Large intestine (tissue), 3 donors: ENCODE measurements around the gene HS6ST1. TPM values are rescaled to one million over a fixed set of nuclear protein-coding genes. Genes with fewer than 3 reads are reported as not detected.
"Not testable (repeated sequence)": the region's sequence is repeated elsewhere in the genome, so short reads cannot be mapped to it uniquely, and the experiment has no call there.

ENCODE experiments used
- DNase-seq, 2 donors: peaks; one replicate each; pipeline versions ENCODE4 v3.0.0 to v3.0.0-alpha.2; 2013
- H3K27ac ChIP-seq: one replicate; pipeline ENCODE4 v1.5.1; 2013; ENCODE audit warnings: low read length
- H3K27me3 ChIP-seq: 2 replicates; pipeline ENCODE4 v1.6.1; 2013; ENCODE audit warnings: low read length; ENCODE audit not compliant: control insufficient read depth, insufficient read depth
- H3K36me3 ChIP-seq: 2 replicates; pipeline ENCODE4 v1.6.1; 2013; ENCODE audit warnings: low read length; ENCODE audit not compliant: control insufficient read depth, insufficient read depth
- H3K4me1 ChIP-seq: one replicate; pipeline ENCODE4 v1.6.1; 2013; ENCODE audit warnings: low read length; ENCODE audit not compliant: control insufficient read depth, insufficient read depth
- H3K4me3 ChIP-seq: one replicate; pipeline ENCODE4 v1.5.1; 2013; ENCODE audit warnings: low read length
- H3K9me3 ChIP-seq: one replicate; pipeline ENCODE4 v1.6.1; 2013; ENCODE audit warnings: mild to moderate bottlenecking, low read depth, low read length, moderate library complexity; ENCODE audit not compliant: control insufficient read depth
- WGBS: methylation state at CpG from one replicate; pipeline ENCODE4 v1.1.5; 2013; ENCODE audit warnings: low lambda C conversion rate; ENCODE audit not compliant: insufficient coverage; 5-methylcytosine and 5-hydroxymethylcytosine counted together
- polyA plus RNA-seq: library from polyadenylated mRNA; unstranded; fragments of 120-200 nt; gene quantifications from one replicate; pipeline ENCODE4 v1.2.1, GENCODE V29; 2013

Gene HS6ST1
- polyA plus RNA-seq, 1 donor: 22.4 TPM

GRCh38 chr2:128265608-128265993 lies 53.1 kb downstream of the HS6ST1 start:
- H3K36me3 ChIP-seq, H3K4me3 ChIP-seq, DNase-seq, H3K9me3 ChIP-seq, H3K27me3 ChIP-seq, H3K4me1 ChIP-seq, H3K27ac ChIP-seq: not testable (repeated sequence)
- no CpG with 5 or more reads among the region's 9 CpGs for WGBS

- H3K9me3 ChIP-seq: no peaks in the 10 kb centered on the region
- 50% methylated on average over 1 of the region's 12 CpGs for WGBS
- DNase-seq: no peak
- H3K27ac ChIP-seq: no peak overlapping the region
- no peak overlapping the region for H3K4me3 ChIP-seq
- peaks cover 5% of the 10 kb centered on the region for H3K4me1 ChIP-seq
- no peaks in the 10 kb centered on the region for H3K27me3 ChIP-seq
- H3K36me3 ChIP-seq: peaks cover 5% of the 10 kb centered on the region
These were observed 53.6 kb downstream of the HS6ST1 start for GRCh38 chr2:128264881-128265607.

GRCh38 chr2:128263902-128264331 lies 54.8 kb downstream of the HS6ST1 start:
- Histone ChIP-seq H3K4me3 (no peak overlapping the region), H3K27me3 (no peaks in the 10 kb centered on the region), H3K27ac (no peak overlapping the region), H3K9me3 (no peaks in the 10 kb centered on the region), H3K36me3 (peaks cover 3% of the 10 kb centered on the region), H3K4me1 (peaks cover 5% of the 10 kb centered on the region)
- DNase-seq: no peak
- WGBS: no CpG with 5 or more reads among the region's 9 CpGs

- no peak for DNase-seq
- no CpG with 5 or more reads among the region's 20 CpGs for WGBS
- Histone ChIP-seq H3K27ac (no peak overlapping the region), H3K4me3 (no peak overlapping the region), H3K4me1 (peaks cover 5% of the 10 kb centered on the region), H3K36me3 (no peaks in the 10 kb centered on the region), H3K27me3 (no peaks in the 10 kb centered on the region), H3K9me3 (no peaks in the 10 kb centered on the region)
These were observed 56.1 kb downstream of the HS6ST1 start for GRCh38 chr2:128262315-128263253.

GRCh38 chr2:128261245-128262128 lies 57.2 kb downstream of the HS6ST1 start:
- no peak overlapping the region for H3K27ac ChIP-seq
- no peak overlapping the region for H3K4me3 ChIP-seq
- no peaks in the 10 kb centered on the region for H3K36me3 ChIP-seq
- peaks cover 5% of the 10 kb centered on the region for H3K4me1 ChIP-seq
- no peak for DNase-seq
- no peaks in the 10 kb centered on the region for H3K9me3 ChIP-seq
- H3K27me3 ChIP-seq: no peaks in the 10 kb centered on the region
- no CpG with 5 or more reads among the region's 26 CpGs for WGBS

DNA sequence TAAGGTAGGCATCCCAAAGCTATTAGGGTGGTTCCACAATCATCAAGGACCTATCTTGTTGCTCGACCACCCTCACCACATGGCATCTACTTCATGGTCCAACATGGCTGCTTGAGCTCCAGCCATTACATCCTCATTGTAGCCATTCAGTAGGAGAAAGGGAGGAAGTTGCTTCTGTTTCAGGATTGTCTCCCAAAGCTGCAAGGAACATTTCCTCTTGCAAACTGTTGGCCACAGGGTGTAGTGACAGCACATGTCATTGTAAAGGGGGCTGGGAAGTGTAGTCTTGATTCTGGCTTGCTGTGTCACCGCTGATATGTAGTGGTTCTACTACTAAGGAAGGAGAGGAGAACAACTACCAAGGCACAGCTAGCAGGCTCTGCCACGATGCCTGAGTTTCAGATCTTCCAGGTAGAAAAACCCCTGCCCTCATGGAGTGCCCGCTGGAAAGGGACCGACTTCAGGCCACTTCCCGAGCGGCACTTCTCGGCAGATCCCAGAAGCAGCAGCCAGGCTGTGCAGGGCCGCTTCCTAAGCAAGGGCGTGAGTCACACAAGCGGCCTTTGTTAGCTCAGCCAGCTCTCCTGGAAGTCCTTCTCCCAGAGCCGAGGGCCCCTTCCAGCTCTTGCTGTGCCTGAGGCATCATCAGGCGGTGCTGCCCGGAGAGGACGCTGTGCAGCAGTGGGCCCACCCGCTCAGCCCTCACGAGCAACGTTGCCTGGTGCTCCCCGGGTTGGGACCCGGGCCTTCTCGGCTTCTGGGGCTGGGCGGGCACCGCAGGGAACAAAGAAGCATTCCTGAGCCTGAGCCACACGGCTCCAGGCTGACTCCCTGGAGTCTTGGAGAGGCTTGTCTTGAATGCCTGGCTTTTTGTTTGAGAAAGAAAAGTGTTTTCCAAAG lies 58.2 kb downstream of the HS6ST1 start:
- H3K27me3 ChIP-seq: no peaks in the 10 kb centered on the region
- no peak overlapping the region for H3K27ac ChIP-seq
- peaks cover 5% of the 10 kb centered on the region for H3K4me1 ChIP-seq
- no peaks in the 10 kb centered on the region for H3K9me3 ChIP-seq
- H3K36me3 ChIP-seq: no peaks in the 10 kb centered on the region
- H3K4me3 ChIP-seq: no peak overlapping the region
- DNase-seq: peak in 1 of 2 donors; percentile 39
- WGBS: no CpG with 5 or more reads among the region's 24 CpGs

- 100% methylated on average over 1 of the region's 5 CpGs for WGBS
- H3K9me3 ChIP-seq: no peaks in the 10 kb centered on the region
- H3K4me1 ChIP-seq: peaks cover 5% of the 10 kb centered on the region
These were observed 59.1 kb downstream of the HS6ST1 start for GRCh38 chr2:128259585-128259984.

GRCh38 chr2:128258218-128258617 lies 60.5 kb downstream of the HS6ST1 start:
- no peaks in the 10 kb centered on the region for H3K27me3 ChIP-seq
- WGBS: no CpG with 5 or more reads among the region's 6 CpGs
- no peaks in the 10 kb centered on the region for H3K36me3 ChIP-seq
- no peak overlapping the region for H3K4me3 ChIP-seq
- H3K9me3 ChIP-seq: no peaks in the 10 kb centered on the region
- DNase-seq: no peak
- no peaks in the 10 kb centered on the region for H3K4me1 ChIP-seq
- H3K27ac ChIP-seq: no peak overlapping the region

More at GRCh38 chr2:128259585-128259984, 59.1 kb downstream of the HS6ST1 start:
- H3K27me3 ChIP-seq: no peaks in the 10 kb centered on the region
- H3K27ac ChIP-seq: no peak overlapping the region
- H3K36me3 ChIP-seq: no peaks in the 10 kb centered on the region
- DNase-seq: no peak
- H3K4me3 ChIP-seq: no peak overlapping the region

DNA sequence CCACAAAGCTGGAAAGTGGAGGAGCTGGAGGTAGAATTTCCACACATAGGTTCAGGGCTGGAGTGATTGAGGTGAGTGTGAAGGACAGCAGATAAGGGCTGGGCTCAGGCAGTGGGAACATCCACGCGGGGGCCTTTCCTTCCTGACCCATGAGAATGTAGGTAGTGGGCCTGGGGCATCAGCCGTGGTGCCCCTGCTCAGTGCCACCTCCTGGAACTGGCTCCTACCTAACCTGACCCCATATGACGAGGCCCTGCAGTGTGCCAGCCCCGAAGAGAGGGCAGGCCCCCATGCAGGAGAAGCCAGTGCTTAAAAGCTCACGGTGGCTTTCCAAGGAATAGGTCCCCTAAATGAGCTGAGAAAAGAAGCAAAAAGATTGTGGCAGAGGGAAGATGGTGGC lies 66.2 kb downstream of the HS6ST1 start:
- no peaks in the 10 kb centered on the region for H3K27me3 ChIP-seq
- H3K36me3 ChIP-seq: no peaks in the 10 kb centered on the region
- no peaks in the 10 kb centered on the region for H3K9me3 ChIP-seq
- WGBS: no CpG with 5 or more reads among the region's 6 CpGs
- DNase-seq: no peak
- no peak overlapping the region for H3K4me3 ChIP-seq
- no peaks in the 10 kb centered on the region for H3K4me1 ChIP-seq
- no peak overlapping the region for H3K27ac ChIP-seq
